NCI-H526 treated with DMSO at 0.1 percent for 48 hours (cell line): ENCODE measurements around the gene POLK.
"Not testable (repeated sequence)": the region's sequence is repeated elsewhere in the genome, so short reads cannot be mapped to it uniquely, and the experiment has no call there.

Experiments
- DNase-seq: peaks from one replicate; lab custom pipeline; 2025; lab: John Stamatoyannopoulos, UW

Gene POLK

DNA sequence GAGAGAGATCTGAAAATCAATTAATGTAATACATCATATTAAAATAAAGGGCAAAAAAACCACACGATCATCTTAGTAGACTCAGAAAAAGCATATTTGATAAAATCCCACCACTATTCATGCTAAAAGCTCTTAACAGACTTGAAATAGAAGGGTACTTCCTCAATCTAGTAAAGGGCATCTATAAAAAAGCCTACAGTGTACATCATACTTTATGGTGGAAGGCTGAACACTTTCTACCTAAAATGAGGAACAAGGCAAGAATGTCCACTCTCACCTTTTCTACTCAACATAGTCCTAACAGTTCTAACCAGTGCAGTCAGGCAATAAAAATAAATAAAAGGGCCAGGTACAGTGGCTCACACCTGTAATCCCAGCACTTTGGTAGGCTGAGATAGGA, 38.9 kb downstream of the POLK start:
- no peak for DNase-seq

DNA sequence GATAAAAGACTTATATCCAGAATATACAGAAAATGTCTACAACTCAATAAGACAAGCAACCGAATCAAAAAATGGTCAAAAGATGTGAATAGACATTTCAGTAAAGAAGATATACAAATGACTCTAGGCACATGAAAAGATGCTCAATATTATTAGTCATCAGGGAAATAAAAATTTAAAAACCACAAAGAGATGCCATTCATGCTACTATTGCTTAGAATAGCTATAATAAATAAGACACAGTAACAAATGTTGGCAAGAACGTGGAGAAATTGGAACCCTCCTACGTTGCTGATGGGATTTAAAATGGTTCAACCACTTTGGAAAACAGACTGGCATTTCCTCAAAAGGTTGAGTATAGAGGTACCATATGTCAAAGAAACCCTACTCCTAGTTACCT, 39.8 kb downstream of the POLK start:
- no peak for DNase-seq

GRCh38 chr5:75552764-75553163, 41.1 kb downstream of the POLK start:
- DNase-seq = no peak

- DNase-seq = no peak
These were observed 41.7 kb downstream of the POLK start for GRCh38 chr5:75553358-75553757.

GRCh38 chr5:75558221-75558620, 46.5 kb downstream of the POLK start:
- no peak for DNase-seq

- DNase-seq = no peak
These were observed 47.4 kb downstream of the POLK start for GRCh38 chr5:75558981-75559632.

GRCh38 chr5:75560655-75561054, 49.0 kb downstream of the POLK start:
- DNase-seq = not testable (repeated sequence)

DNA sequence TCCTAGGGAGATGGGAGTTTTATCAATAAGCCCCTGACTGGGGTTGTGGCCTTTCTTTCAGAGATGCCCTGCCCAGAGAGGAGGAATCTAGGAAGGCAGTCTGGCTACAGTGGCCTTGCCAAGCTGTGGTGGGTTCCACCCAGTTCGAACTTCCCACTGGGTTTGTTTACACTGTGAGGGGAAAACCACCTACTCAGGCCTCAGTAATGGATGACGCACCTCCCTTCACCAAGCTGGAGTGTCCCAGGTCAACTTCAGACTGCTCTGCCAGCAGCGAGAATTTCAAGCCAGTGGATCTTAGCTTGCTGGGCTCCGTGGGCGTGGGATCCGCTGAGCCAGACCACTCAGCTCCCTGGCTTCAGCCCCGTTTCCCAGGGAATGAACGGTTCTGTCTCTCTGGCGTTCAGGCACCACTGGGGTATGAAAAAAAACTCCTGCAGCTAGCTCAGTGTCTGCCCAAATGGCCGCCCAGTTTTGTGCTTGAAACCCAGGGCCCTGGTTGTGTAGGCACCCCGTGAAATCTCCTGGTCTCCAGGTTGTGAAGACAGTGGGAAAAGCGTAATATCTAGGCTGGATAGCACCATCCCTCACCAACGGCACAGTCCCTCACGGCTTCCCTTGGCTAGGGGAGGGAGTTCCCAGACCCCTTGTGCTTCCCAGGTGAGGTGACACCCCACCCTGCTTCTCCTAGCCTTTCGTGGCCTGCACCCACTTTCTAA, 54.5 kb downstream of the POLK start:
- not testable (repeated sequence) for DNase-seq

DNA sequence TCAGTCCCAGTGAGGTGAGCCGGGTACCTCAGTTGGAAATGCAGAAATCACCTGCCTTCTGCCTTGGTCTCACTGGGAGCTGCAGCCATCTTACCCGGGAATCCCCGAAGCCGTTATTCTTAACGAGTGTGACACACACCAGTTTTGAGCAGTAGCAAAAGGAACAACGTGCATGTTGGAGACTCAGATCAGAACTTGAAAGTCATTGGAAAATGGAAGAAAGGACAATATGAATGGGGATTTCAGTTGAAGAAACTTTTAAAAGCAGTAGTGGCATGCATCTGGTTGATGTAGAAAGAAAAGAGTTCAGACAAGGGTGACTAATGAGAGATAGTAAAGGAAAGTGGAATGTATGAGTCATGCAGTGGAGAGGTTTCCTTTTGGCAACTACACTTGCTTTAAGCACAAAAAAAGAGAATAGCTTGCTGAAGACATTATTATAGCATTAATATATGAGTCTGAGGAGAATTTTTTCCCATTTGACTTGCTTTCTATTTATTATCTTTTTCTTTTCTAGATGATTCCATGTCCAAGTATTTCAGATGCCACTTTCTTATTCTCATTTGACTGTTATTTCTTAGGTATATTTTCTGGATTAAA, 55.1 kb downstream of the POLK start:
- DNase-seq = no peak

DNA sequence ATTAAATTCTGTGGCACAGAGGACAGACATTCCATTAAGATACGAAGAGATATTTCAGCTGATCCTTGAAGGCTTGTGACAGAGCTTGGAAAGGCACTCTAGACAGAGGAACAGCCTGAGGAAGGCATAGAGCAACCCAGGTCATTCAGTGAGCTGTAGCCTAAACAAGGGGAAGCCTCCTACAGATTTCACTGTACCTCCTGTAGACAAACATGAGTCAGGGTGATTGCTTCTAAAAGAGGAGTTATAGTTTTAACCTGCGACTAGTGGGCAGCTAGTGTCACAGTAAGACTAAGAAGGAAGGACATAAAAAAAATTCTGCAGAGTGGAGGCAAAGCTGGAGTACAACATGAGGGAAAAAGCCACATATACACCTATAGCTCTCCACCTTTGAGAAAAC, 56.0 kb downstream of the POLK start:
- no peak for DNase-seq

GRCh38 chr5:75568202-75568601, 56.5 kb downstream of the POLK start:
- no peak for DNase-seq

GRCh38 chr5:75571547-75571946, 59.9 kb downstream of the POLK start:
- no peak for DNase-seq

DNA sequence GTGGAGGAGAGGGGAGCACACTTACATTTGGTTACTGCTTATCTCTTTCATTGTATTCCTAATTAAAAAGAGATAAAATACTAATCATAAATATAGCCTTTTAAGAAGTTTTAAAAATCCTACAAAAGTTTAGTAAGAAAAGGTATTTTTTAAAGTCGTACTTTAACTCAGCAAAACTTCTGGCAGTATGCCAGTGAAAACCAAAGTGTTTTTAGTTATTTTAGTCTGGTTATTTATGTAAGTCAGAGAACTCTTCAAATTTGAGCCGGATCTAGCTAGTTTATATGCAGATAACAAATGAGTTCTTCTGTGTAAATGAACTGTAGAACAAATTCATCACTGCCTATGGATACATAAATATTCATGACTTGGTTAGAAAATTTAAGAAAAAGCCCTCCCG, 63.1 kb downstream of the POLK start:
- no peak for DNase-seq

- not testable (repeated sequence) for DNase-seq
These were observed 66.6 kb downstream of the POLK start for GRCh38 chr5:75578280-75578679.

DNA sequence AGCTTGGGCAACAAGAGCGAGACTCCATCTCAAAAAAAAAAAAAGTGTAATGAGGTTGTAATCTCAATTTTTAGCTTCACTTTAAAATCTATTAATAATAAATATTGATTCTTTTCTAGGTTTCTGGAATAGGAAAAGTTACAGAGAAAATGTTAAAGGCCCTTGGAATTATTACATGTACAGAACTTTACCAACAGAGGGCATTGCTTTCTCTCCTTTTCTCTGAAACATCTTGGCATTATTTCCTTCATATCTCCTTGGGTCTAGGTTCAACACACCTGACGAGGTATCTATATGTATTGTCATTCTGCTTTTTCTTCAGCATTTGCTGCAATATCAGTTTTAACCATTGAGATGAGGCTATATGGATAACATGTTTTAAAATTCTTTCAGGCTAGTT, 73.0 kb downstream of the POLK start:
- no peak for DNase-seq

DNA sequence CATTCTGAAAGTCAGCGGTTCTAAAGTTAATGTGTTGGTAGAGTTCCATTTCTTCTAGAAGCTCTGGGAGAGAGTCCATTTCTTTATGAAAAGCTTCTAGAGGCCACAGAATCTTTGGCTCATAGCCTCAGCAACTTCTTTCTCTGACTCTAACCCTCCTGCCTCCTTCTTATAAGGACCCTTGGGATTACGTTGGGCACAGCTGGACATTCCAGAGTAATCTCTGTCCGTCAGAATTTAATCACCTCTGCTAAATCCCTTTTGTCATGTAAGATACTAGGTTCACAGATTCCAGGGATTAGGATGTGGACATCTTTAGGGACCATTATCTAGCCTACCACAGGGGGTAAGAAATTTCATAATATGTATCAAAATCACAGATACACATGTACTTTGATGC, 77.0 kb downstream of the POLK start:
- no peak for DNase-seq

DNA sequence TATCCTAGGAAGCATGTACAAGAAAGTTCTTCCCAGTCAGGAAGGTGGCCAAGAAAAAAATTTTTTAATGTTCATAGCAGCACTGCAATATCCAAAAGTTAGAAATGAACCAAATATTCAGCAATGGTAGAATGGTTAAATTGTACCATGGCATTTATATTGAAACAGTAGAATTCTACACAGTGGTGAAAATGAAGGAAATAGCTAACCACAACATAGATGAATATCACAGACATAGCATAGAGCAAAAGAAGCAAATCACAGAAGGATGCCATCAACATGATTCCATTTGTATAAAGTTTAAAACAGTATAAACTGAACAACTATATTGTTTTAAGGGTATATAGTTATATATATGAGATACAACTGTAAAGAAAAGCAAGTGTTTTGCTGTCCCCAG, 88.8 kb downstream of the POLK start:
- DNase-seq = no peak

- no peak for DNase-seq
These were observed 89.9 kb downstream of the POLK start for GRCh38 chr5:75601567-75601966.

GRCh38 chr5:75601996-75602395, 90.3 kb downstream of the POLK start:
- DNase-seq = no peak

GRCh38 chr5:75603371-75603770, 91.7 kb downstream of the POLK start:
- DNase-seq = no peak

DNA sequence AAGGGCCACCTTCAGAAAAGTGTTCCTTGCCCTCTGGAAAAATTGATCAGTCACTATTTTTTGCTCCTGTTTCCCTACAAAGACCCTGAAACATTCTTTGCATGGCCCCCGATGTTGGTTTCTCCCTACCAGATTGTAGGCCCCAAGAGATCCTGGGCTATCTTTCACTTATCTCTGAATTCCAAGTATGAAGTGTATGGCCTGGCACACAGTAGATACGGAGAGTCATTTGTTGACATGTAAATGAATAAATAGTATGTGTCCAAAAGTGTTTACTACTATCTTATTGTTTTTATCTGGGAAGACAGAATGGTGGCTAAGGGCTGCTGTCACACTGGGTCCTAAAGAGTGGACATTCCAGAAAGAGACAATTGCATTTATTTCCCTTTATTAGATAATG, 92.1 kb downstream of the POLK start:
- DNase-seq = no peak

- DNase-seq = not testable (repeated sequence)
These were observed 95.7 kb downstream of the POLK start for GRCh38 chr5:75607341-75607740.

DNA sequence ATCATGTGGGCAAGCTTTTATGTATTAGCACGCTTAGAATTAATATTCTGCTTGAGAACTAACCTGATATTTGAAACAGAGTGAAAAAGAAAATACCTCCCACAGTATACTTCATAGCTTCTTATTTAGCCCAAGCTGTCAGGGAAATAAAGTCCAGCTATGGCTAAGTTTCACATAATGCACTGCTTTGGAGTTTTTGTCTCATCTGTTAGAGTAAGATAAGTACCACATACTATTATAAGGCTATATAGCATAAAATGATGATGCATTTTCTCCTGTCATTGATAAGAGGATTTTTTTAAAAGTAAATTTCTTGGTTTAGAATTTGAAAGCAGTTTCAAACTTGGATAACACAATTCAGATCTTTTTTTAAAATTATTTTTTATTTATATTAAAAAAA, 97.2 kb downstream of the POLK start:
- DNase-seq = no peak

GRCh38 chr5:75610201-75610600, 98.5 kb downstream of the POLK start:
- no peak for DNase-seq
